ENCODE measurements around the gene RXRA.

- no peak for TF ChIP-seq CTCF (IDR thresholded peaks at IDR 0.05)
- no peak for TF ChIP-seq POLR2A (IDR thresholded peaks at IDR 0.05)
These were observed 79.3 kb downstream of the RXRA start for GRCh38 chr9:134405527-134405926.

All from adrenal gland (tissue), 5 donors.